ENCODE measurements around the gene CNN1. TPM values are rescaled to one million over a fixed set of nuclear protein-coding genes. Genes with fewer than 3 reads are reported as not detected.
"Not testable (repeated sequence)": the region's sequence is repeated elsewhere in the genome, so short reads cannot be mapped to it uniquely, and the experiment has no call there.

CNN1 gene
- total and polyA plus RNA-seq, 11 donors = 68.6 to 979 (median 164) TPM

GRCh38 chr19:11570039-11570462 is 31.4 kb downstream of the CNN1 start:
- Histone ChIP-seq H3K27me3 (no peaks in the 10 kb centered on the region), H3K4me1 (peaks cover 0 to 5% (median 0%) of the 10 kb centered on the region in 12 donors), H3K4me3 (no peak overlapping the region), H3K27ac (no peak overlapping the region), H3K9me3 (no peaks in the 10 kb centered on the region), H3K36me3 (no peaks in the 10 kb centered on the region)
- WGBS, 4 donors = 70 to 78% (median 75%) methylated on average over 5 of the region's 5 CpGs
- intact Hi-C loops (cut with DNase I) = no loop called here
- DNase-seq (no peak), ATAC-seq (no peak)
- TF ChIP-seq CTCF (IDR thresholded peaks at IDR 0.05) = no peak

GRCh38 chr19:11573354-11573753 is 34.7 kb downstream of the CNN1 start:
- H3K9me3 ChIP-seq; H3K36me3 ChIP-seq; DNase-seq; H3K4me3 ChIP-seq; H3K27me3 ChIP-seq; ATAC-seq; H3K27ac ChIP-seq; intact Hi-C loops (cut with DNase I): not testable (repeated sequence)
- H3K4me1 ChIP-seq = peaks cover 0 to 22% (median 1%) of the 10 kb centered on the region in 12 donors
- WGBS, 4 donors = 72 to 80% (median 76%) methylated on average over 6 of the region's 6 CpGs

DNA sequence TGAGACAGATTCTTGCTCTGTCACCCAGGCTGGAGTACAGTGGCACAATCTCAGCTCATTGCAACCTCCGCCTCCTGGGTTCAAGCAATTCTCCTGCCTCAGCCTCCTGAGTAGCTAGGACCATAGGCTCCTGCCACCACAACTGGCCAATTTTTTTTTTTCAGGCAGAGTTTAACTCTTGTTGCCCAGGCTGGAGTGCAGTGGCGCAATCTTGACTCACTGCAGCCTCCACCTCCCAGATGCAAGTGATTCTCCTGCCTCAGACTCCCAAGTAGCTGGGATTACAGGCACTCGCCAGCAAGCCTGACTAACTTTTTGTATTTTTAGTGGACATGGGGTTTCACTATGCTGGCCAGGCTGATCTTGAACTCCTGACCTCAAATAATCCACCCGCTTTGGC is 35.1 kb downstream of the CNN1 start:
- H3K4me3 ChIP-seq; ATAC-seq; intact Hi-C loops (cut with DNase I); H3K9me3 ChIP-seq; H3K36me3 ChIP-seq; DNase-seq; H3K27ac ChIP-seq: not testable (repeated sequence)
- peaks cover 0 to 11% (median 3%) of the 10 kb centered on the region in 9 donors for H3K27me3 ChIP-seq
- 68 to 96% (median 88%) methylated on average over 4 of the region's 4 CpGs for WGBS, 4 donors
- peaks cover 0 to 22% (median 5%) of the 10 kb centered on the region in 12 donors for H3K4me1 ChIP-seq

DNA sequence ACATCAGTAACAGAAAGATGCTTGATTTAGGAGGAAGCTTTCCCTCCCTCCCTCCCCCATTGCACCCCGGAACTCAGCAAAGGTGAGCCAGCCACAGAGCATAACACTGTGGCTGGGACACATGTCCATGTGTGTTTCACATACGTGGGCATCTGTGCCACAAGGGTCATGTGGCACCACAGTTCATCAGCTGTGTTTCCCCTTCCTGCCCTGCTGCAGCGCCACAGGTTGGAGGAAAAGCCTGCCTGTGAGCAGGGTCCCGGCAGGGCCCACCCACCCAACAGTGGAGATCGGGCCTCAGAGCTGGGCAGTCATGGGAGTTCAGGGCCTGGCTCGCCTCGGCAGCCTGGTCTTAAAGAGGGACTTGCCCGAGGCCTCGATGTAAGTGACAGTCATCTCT is 36.0 kb downstream of the CNN1 start:
- H3K4me3 ChIP-seq = no peak overlapping the region
- no peak for TF ChIP-seq POLR2A (IDR thresholded peaks at IDR 0.05)
- TF ChIP-seq CTCF (IDR thresholded peaks at IDR 0.05) = no peak
- no peaks in the 10 kb centered on the region for H3K36me3 ChIP-seq
- WGBS, 4 donors = 77 to 87% (median 84%) methylated on average over 9 of the region's 9 CpGs
- H3K27ac ChIP-seq = no peak overlapping the region
- ATAC-seq = no peak
- H3K9me3 ChIP-seq = no peaks in the 10 kb centered on the region
- peaks cover 0 to 20% (median 7%) of the 10 kb centered on the region in 9 donors for H3K27me3 ChIP-seq
- no peak for DNase-seq
- H3K4me1 ChIP-seq = peaks cover 0 to 30% (median 5%) of the 10 kb centered on the region in 12 donors
- intact Hi-C loops (cut with DNase I) = no loop called here

- H3K27me3 ChIP-seq = peaks cover 0 to 21% (median 7%) of the 10 kb centered on the region in 9 donors
- WGBS, 4 donors = 82 to 88% (median 87%) methylated on average over 8 to 15 of the region's 15 CpGs
- H3K27ac ChIP-seq = peak overlapping the region in 1 of 12 donors; percentile 27
- intact Hi-C loops (cut with DNase I) = no loop called here
- H3K4me1 ChIP-seq = peaks cover 0 to 45% (median 5%) of the 10 kb centered on the region in 12 donors
- H3K36me3 ChIP-seq = no peaks in the 10 kb centered on the region
- no peak for DNase-seq
- ATAC-seq = peak in 1 of 4 donors; percentile 10
- no peaks in the 10 kb centered on the region for H3K9me3 ChIP-seq
- TF ChIP-seq POLR2A (IDR thresholded peaks at IDR 0.05) = no peak
- no peak for TF ChIP-seq CTCF (IDR thresholded peaks at IDR 0.05)
- H3K4me3 ChIP-seq = no peak overlapping the region
Measured at GRCh38 chr19:11576227-11576626, 37.6 kb downstream of the CNN1 start.

Measured in heart left ventricle (tissue), 16 donors.